H9 (cell line): ENCODE results near the gene EXOC2. TPM values are rescaled to one million over a fixed set of nuclear protein-coding genes. Genes with fewer than 3 reads are reported as not detected.

Experiments used
- DNase-seq: peaks from one replicate; pipeline ENCODE4 v3.0.0-alpha.2; 2017
- H2AFZ ChIP-seq: one replicate; pipeline ENCODE4 v1.6.1; 2013; ENCODE audit warnings: mild to moderate bottlenecking, low read length, control low read depth, moderate library complexity
- H2AK5ac ChIP-seq: 2 replicates; pipeline ENCODE4 v1.6.1; 2013; ENCODE audit warnings: low read length, control low read depth, mixed read lengths; ENCODE audit not compliant: insufficient read length
- H2BK120ac ChIP-seq: one replicate; pipeline ENCODE4 v1.6.1; 2013; ENCODE audit warnings: low read depth, mild to moderate bottlenecking, low read length, control low read depth, inconsistent platforms; ENCODE audit not compliant: poor library complexity, severe bottlenecking
- H2BK12ac ChIP-seq: 2 replicates; pipeline ENCODE4 v1.6.1; 2013; ENCODE audit warnings: low read length, control low read depth, mixed read lengths, low read depth; ENCODE audit not compliant: insufficient read length
- H2BK15ac ChIP-seq: 2 replicates; pipeline ENCODE4 v1.6.1; 2013; ENCODE audit warnings: low read depth, low read length, control low read depth
- H2BK20ac ChIP-seq: one replicate; pipeline ENCODE4 v1.6.1; 2013; ENCODE audit warnings: low read depth, mild to moderate bottlenecking, low read length, control low read depth, inconsistent platforms; ENCODE audit not compliant: poor library complexity, severe bottlenecking
- H2BK5ac ChIP-seq: 2 replicates; pipeline ENCODE4 v1.6.1; 2013; ENCODE audit warnings: low read length, control low read depth, mixed read lengths; ENCODE audit not compliant: insufficient read length
- H3K14ac ChIP-seq: 2 replicates; pipeline ENCODE4 v1.6.1; 2013; ENCODE audit warnings: low read length, control low read depth; ENCODE audit not compliant: insufficient read depth
- H3K18ac ChIP-seq: 2 replicates; pipeline ENCODE4 v1.6.1; 2013; ENCODE audit warnings: low read depth, mild to moderate bottlenecking, mixed read lengths, low read length, control low read depth; ENCODE audit not compliant: insufficient read length
- H3K23ac ChIP-seq: 2 replicates; pipeline ENCODE4 v1.6.1; 2013; ENCODE audit warnings: low read length, control low read depth, mixed read lengths, low read depth; ENCODE audit not compliant: insufficient read length
- H3K23me2 ChIP-seq: 2 replicates; pipeline ENCODE4 v1.6.1; 2013; ENCODE audit warnings: low read depth, mild to moderate bottlenecking, mixed read lengths, low read length, control low read depth; ENCODE audit not compliant: insufficient read length, poor library complexity, severe bottlenecking
- H3K27ac ChIP-seq: 2 replicates; pipeline ENCODE4 v1.5.1; 2013; ENCODE audit warnings: low read length, control low read depth, mixed read lengths, low read depth; ENCODE audit not compliant: insufficient read length
- H3K27me3 ChIP-seq: 2 replicates; pipeline ENCODE4 v1.6.1; 2013; ENCODE audit warnings: low read length, control low read depth, inconsistent platforms; ENCODE audit not compliant: insufficient read depth
- H3K4ac ChIP-seq: 2 replicates; pipeline ENCODE4 v1.6.1; 2013; ENCODE audit warnings: low read depth, mild to moderate bottlenecking, control low read depth, inconsistent platforms, low read length, moderate library complexity
- H3K4me1 ChIP-seq: 2 replicates; pipeline ENCODE4 v1.6.1; 2013; ENCODE audit warnings: low read length, control low read depth, inconsistent platforms; ENCODE audit not compliant: insufficient read depth
- H3K4me2 ChIP-seq: 2 replicates; pipeline ENCODE4 v1.6.1; 2013; ENCODE audit warnings: low read length, control low read depth, mixed read lengths; ENCODE audit not compliant: insufficient read length, insufficient read depth
- H3K56ac ChIP-seq: 2 replicates; pipeline ENCODE4 v1.6.1; 2013; ENCODE audit warnings: low read depth, mild to moderate bottlenecking, mixed read lengths, low read length, control low read depth; ENCODE audit not compliant: insufficient read length
- H3K79me1 ChIP-seq: 2 replicates; pipeline ENCODE4 v1.6.1; 2013; ENCODE audit warnings: low read depth, mild to moderate bottlenecking, moderate library complexity, low read length, control low read depth, inconsistent platforms; ENCODE audit not compliant: insufficient read depth, poor library complexity, severe bottlenecking
- H3K79me2 ChIP-seq: 2 replicates; pipeline ENCODE4 v1.6.1; 2013; ENCODE audit warnings: low read length, control low read depth, inconsistent platforms; ENCODE audit not compliant: insufficient read depth
- H3K9ac ChIP-seq: 2 replicates; pipeline ENCODE4 v1.6.1; 2013; ENCODE audit warnings: low read length, control low read depth, mixed read lengths; ENCODE audit not compliant: insufficient read length; ENCODE audit errors: extremely low read depth
- H3K9me3 ChIP-seq: one replicate; pipeline ENCODE4 v1.6.1; 2013; ENCODE audit warnings: low read depth, low read length, inconsistent platforms; ENCODE audit not compliant: control insufficient read depth
- H3T11ph ChIP-seq: one replicate; pipeline ENCODE4 v1.6.1; 2013; ENCODE audit warnings: mild to moderate bottlenecking, low read length, control low read depth, inconsistent platforms
- H4K20me1 ChIP-seq: one replicate; pipeline ENCODE4 v1.6.1; 2013; ENCODE audit not compliant: control insufficient read depth, insufficient read length, insufficient read depth
- H4K5ac ChIP-seq: 2 replicates; pipeline ENCODE4 v1.6.1; 2013; ENCODE audit warnings: low read depth, mild to moderate bottlenecking, mixed read lengths, low read length, control low read depth; ENCODE audit not compliant: insufficient read length
- H4K8ac ChIP-seq: replicated peaks from 2 replicates; pipeline ENCODE4 v1.6.1; 2013; ENCODE audit warnings: low read length, control low read depth, mixed read lengths, low read depth; ENCODE audit not compliant: insufficient read length
- H4K91ac ChIP-seq: 2 replicates; pipeline ENCODE4 v1.6.1; 2013; ENCODE audit warnings: low read depth, mild to moderate bottlenecking, moderate library complexity, mixed read lengths, low read length, control low read depth; ENCODE audit not compliant: insufficient read length
- H3K27ac Mint-ChIP-seq, 3 experiments: 2 replicates in 2 of 3; 3 replicates in 1 of 3; pipeline ENCODE4 v1.8.0; 2020 to 2021; ENCODE audit warnings: mixed read lengths in 3 of 3, mild to moderate bottlenecking in 1 of 3, moderate library complexity in 1 of 3
- H3K27me3 Mint-ChIP-seq: 2 replicates; pipeline ENCODE4 v1.8.0; 2021; ENCODE audit warnings: low read depth, mild to moderate bottlenecking, moderate library complexity, mixed read lengths
- H3K36me3 Mint-ChIP-seq, 3 experiments: 2 replicates in 2 of 3; 3 replicates in 1 of 3; pipeline ENCODE4 v1.8.0; 2020 to 2021; ENCODE audit warnings: low read depth in 3 of 3, mixed read lengths in 3 of 3; ENCODE audit not compliant: insufficient read depth in 1 of 3
- H3K4me1 Mint-ChIP-seq, 2 experiments: 2 replicates each; pipeline ENCODE4 v1.8.0; 2020; ENCODE audit warnings: mixed read lengths in 2 of 2
- H3K4me3 Mint-ChIP-seq, 2 experiments: 2 replicates in 1 of 2; 3 replicates in 1 of 2; pipeline ENCODE4 v1.8.0; 2020 to 2021; ENCODE audit warnings: mild to moderate bottlenecking in 2 of 2, mixed read lengths in 2 of 2, moderate library complexity in 1 of 2
- H3K9me3 Mint-ChIP-seq, 2 experiments: 2 replicates in 1 of 2; 3 replicates in 1 of 2; pipeline ENCODE4 v1.8.0; 2020; ENCODE audit warnings: mild to moderate bottlenecking in 2 of 2, mixed read lengths in 2 of 2, moderate library complexity in 1 of 2
- WGBS: extraction: QIAGEN DNeasy Blood & Tissue Kit; methylation state at CpG from one replicate; pipeline ENCODE4 v1.1.7; 2013; ENCODE audit warnings: missing lambda C conversion rate, low lambda C conversion rate, mixed read lengths; ENCODE audit not compliant: insufficient read length; ENCODE audit errors: extremely low coverage; 5-methylcytosine and 5-hydroxymethylcytosine counted together
- total RNA-seq: library from RNA; stranded (reverse); gene quantifications from 2 replicates; pipeline ENCODE4 v1.2.1, GENCODE V29; 2021
- TF ChIP-seq, protein P1 (sequence below): fragments of 200-600 bp; sonication (generic); conservative IDR thresholded peaks from 3 replicates; pipeline ENCODE4 v1.8.0; 2021; ENCODE audit warnings: antibody characterized with exemption, mild to moderate bottlenecking

EXOC2 gene
- total RNA-seq, 1 experiment from 2014 or later = 29.9 TPM

DNA sequence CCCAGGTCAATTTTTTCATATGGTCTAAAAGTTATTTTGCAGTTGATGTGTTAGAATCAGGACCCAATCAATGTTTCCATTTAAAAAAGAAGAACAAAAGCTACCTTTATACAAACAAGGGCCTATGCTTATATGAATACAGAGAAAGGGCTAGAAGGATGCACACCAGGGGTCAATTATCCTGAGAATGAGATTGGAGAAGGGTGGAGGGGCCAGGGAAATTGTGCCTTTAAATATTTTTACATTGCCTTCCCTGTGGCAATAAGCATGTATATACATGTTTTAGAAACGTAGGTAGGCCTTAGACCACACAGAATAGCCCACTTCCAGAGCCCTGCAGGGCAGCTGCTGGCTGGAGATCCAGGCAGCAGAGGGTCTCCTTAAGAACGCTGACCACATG lies 12.7 kb downstream of the EXOC2 start:
- Histone ChIP-seq H3K27me3 (no peaks in the 10 kb centered on the region), H2AK5ac (no peak overlapping the region), H3K27ac (no peak overlapping the region), H3K9ac (no peak overlapping the region), H3K18ac (no peak overlapping the region), H4K20me1 (no peaks in the 10 kb centered on the region), H3K79me2 (peaks cover 17% of the 10 kb centered on the region; the same call in 1 of the 2 replicates), H3K14ac (no peak overlapping the region), H4K5ac (no peak overlapping the region), H2AFZ (no peak overlapping the region), H3K79me1 (peaks cover 3% of the 10 kb centered on the region), H4K8ac (no peak overlapping the region), H2BK20ac (no peak overlapping the region), H2BK15ac (no peak overlapping the region), H2BK12ac (no peak overlapping the region), H2BK120ac (no peak overlapping the region), H3K4me2 (peak overlapping the region; percentile 32), H3K9me3 (no peaks in the 10 kb centered on the region), H4K91ac (no peak overlapping the region), H3K4ac (no peak overlapping the region), H3K4me1 (peaks cover 25% of the 10 kb centered on the region), H3K56ac (no peak overlapping the region), H3K23me2 (peaks cover 8% of the 10 kb centered on the region), H3K23ac (no peak overlapping the region), H3T11ph (no peak overlapping the region), H2BK5ac (no peak overlapping the region)
- Mint-ChIP-seq H3K9me3 (peaks cover 7 to 13% of the 10 kb centered on the region in 2 experiments; a peak in 4 of 5 replicates), H3K4me3 (peak overlapping the region; percentile 20 to 35; a peak in 4 of 5 replicates), H3K27me3 (no peaks in the 10 kb centered on the region), H3K36me3 (peaks cover 11 to 17% (median 13%) of the 10 kb centered on the region in 3 experiments), H3K27ac (peak overlapping the region; percentile 49 to 90 (median 79)), H3K4me1 (peaks cover 66 to 70% of the 10 kb centered on the region in 2 experiments)
- TF ChIP-seq, protein P1, sequence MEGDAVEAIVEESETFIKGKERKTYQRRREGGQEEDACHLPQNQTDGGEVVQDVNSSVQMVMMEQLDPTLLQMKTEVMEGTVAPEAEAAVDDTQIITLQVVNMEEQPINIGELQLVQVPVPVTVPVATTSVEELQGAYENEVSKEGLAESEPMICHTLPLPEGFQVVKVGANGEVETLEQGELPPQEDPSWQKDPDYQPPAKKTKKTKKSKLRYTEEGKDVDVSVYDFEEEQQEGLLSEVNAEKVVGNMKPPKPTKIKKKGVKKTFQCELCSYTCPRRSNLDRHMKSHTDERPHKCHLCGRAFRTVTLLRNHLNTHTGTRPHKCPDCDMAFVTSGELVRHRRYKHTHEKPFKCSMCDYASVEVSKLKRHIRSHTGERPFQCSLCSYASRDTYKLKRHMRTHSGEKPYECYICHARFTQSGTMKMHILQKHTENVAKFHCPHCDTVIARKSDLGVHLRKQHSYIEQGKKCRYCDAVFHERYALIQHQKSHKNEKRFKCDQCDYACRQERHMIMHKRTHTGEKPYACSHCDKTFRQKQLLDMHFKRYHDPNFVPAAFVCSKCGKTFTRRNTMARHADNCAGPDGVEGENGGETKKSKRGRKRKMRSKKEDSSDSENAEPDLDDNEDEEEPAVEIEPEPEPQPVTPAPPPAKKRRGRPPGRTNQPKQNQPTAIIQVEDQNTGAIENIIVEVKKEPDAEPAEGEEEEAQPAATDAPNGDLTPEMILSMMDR = no peak
- no peak for DNase-seq
- WGBS = no CpG with 5 or more reads among the region's 2 CpGs
